GM12874 (cell line): Measurements from ENCODE around the gene BTC.

Experiments
- TF ChIP-seq, protein P1 (sequence below): IDR thresholded peaks from 2 replicates; pipeline ENCODE4 v1.5.1; 2011; ENCODE audit warnings: low read depth, mild to moderate bottlenecking, control low read depth, low read length, moderate library complexity; ENCODE audit not compliant: insufficient read depth

BTC gene

DNA sequence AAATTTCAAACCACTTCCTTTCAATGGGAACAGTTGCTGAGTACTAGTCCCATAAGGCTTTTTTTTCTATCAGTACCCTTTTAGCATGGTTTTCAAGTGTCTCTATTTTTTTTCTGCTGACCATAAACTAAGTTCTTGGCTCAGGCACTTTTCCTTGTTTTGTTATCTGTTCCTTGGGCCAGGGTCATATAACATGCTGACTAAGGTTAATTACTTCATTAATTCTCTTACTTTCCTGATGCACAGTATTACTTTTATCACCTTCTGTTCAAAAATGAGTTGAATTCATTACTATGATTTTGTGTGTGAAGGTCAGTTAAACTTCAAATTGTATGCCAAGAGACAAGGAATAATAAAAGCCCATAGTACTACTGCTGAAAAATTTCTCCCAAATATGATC lies 19.7 kb upstream of the BTC start:
- TF ChIP-seq, protein P1, sequence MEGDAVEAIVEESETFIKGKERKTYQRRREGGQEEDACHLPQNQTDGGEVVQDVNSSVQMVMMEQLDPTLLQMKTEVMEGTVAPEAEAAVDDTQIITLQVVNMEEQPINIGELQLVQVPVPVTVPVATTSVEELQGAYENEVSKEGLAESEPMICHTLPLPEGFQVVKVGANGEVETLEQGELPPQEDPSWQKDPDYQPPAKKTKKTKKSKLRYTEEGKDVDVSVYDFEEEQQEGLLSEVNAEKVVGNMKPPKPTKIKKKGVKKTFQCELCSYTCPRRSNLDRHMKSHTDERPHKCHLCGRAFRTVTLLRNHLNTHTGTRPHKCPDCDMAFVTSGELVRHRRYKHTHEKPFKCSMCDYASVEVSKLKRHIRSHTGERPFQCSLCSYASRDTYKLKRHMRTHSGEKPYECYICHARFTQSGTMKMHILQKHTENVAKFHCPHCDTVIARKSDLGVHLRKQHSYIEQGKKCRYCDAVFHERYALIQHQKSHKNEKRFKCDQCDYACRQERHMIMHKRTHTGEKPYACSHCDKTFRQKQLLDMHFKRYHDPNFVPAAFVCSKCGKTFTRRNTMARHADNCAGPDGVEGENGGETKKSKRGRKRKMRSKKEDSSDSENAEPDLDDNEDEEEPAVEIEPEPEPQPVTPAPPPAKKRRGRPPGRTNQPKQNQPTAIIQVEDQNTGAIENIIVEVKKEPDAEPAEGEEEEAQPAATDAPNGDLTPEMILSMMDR, result no peak

DNA sequence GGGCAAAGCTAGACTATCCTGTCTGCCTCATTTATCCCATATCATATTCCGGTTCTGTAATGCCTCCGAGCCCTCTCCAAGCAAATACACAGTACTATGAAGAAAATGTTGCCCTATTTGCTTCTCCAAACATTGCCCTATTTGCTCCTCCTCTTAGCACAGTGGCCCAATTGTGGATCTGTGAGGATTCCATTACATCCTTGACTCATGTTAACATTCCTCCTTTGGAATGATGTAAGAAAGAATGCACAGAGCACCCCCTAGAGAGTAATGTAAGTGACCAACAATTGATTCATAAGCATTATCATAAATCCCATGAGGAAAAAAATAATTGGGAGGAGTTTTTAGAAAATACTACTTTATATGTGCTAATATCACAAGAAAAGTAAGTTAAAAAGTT lies 11.3 kb upstream of the BTC start:
- TF ChIP-seq, protein P1, result no peak

DNA sequence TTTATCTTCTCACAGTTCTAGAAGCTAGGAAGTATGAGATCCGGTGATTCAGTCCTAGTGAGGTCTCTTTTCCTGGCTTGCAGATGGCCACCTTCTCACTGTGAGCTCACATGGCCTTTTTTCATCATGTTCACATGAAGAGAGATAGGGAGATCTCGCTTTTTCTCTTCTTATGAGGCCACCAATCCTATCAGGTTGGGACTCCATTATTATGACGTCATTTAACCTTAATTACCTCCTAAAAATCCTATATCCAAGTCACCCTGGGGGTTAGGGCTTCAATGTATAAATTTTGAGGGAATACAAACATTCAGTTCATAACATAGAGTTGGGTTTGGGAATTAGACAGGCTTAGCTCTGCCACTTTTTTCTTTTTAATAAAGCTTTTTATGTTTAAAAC lies 6.0 kb upstream of the BTC start:
- TF ChIP-seq, protein P1, result no peak

DNA sequence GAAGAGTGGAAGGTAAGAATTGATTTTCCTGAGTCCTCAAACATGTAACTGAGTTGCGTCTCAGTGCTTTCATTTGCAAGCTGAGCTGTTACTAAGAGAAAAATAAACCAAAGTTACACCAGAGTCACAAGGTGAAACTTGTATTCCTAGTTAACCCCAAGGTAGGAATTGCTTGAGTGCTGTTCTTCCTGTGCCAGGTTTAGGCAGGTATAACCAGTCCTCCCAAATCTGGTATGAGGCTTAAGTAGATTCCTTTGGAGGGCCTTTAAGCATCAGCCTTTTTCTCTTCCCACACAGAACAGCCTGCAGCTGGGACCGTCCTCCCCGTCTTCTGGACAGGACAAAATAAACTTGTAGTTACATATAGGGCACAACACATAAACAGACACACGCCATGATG lies 2.3 kb upstream of the BTC start:
- TF ChIP-seq, protein P1, result no peak

DNA sequence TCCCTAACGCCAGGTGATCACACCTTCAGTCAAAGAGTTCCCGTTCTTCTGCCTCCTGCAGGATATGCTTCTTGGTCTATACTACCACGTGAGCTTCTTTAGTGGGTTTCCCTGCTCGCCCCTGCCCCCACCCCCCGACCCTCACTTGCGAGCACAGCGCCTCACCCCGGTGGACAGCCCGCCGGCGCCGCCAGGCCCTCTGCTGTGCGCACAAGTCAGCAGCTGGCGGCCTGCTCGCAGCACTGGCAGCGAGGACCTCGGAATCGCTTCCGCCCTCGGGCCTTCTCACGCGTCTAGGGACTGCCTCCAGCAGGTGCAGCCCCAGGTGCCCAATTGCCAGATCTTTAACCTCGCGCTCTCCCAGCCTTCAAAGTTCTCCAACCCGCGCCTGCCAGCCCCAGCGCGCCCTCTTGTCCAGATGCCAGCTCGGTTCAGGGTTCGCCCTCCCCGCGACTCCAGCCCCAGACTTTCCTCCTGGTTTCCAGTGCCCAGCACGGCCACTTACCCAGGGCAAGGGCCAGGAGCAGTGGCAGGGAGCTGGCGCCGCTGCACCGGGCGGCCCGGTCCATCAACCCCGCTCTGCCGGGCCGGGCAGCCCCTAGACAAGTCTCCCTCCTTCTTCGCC lies 454 bp downstream of the BTC start:
- TF ChIP-seq, protein P1, result peak; percentile 45

DNA sequence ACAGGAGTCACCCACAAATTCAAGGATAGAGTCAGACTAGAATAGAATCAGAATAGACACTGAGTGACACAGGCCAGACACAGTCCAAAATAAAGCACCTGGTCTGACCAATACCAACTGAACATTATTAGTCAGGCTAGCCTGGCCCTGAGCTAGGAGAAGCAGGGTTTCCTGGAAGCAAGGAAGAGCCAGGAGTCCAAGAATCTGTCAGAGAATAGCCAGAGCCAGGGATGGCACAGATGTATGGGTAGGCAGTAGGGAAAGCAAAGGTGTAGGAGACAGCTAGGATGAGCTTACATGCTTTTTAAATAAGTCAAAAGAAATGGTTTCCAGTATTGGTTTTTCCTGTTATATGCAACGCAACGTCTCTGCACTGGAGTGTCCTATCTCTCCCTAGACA lies 3.7 kb downstream of the BTC start:
- TF ChIP-seq, protein P1, result no peak

DNA sequence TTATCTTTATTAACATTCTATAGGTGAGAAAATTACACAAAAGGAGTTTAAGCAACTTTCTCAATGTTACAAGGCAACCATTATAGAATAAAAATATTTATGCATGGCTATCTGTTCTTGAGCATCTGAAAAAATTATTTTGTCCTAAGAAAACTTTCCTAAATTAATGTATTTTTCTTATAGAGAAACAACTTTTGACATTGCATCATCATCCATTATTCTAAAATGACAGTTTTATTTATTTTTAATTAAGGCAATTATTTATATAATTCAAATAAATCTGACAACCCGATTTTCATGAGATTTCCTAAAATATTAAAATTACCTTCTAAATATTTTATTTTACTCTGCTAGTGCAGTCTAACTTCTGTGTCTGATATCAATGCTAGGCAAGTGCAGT lies 4.8 kb downstream of the BTC start:
- TF ChIP-seq, protein P1, result no peak
